Measurements from ENCODE around the gene NLRP1.

Gene NLRP1

DNA sequence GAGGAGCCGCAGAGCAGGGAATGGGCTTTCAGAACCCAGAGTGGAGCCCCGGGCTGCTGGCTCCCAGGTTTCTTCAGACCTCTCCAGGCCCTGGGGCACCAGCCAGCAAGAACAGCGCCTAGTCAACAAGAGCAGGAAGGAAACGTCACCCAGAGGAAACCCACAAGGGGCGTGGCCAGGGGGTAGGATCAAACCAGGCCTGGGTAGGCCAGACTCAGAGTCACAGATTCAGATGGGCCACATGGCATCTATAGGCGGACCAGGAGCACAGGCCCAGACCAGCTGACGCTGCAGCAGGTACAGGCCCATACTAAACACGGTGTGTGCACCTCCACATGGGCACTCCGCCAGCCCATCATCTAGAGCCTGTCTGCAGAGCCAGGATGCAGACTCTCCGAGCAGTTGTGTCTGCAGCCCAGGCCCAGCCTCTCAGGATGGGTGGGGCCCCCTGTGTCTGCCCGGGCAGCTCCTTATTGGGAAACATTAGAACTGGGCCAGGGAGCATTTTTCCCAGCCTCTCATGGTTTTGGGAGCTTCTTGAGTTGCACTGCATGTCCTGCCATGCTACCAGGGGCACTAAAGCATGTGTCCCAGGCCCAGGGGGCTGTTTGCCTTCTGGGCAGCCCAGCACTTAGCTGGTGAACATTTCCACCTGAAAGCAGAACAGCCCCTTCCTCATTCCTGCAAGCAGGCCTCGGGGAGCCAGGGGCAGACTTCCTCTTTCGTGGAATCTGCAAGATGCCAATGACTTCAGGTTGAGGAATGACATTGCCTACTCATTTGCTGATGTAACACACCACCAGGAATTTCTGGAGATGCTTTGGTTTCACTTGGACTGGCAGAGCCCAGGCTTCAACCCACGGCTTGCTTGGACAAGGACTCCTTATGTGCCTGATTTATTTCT, at the start of gene NLRP1:
NLRP1 (minus strand) TSS at position 127 of the 904 bp plus-strand sequence. CDS start 552 bp downstream, outside the sequence.
- DNase-seq = peak; percentile 88 to 91

DNA sequence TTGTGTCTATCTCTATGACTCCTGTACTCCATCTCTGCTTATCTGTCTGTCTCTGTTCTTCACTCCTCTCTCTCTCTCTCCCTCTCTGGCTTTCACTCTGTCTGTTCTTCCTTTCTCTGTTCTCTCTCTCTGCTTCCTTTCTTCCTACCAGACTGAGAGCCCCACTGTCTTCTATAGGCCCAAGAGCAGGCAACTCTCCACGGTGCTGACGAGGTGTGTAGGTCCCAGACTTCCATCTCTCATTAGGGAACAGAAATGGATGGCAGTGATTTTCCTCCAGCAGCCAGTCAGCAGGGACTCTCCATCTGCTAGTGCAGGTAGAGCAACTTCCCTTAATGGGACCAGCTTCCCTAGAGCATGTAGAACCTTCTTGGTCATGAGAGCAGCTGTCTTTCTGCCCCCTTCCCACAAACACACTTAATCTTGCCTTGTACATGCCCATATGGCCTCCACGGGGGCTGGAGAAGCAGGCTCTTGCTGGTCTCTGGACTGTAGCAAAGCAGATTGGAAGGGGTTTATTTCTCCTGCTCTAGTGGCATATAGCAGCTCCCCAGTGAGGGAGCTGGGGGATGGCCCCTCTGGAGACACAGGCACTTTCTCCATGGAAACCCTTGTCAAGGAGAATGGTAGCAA, 47.8 kb upstream of the NLRP1 start:
- DNase-seq = no peak

DNA sequence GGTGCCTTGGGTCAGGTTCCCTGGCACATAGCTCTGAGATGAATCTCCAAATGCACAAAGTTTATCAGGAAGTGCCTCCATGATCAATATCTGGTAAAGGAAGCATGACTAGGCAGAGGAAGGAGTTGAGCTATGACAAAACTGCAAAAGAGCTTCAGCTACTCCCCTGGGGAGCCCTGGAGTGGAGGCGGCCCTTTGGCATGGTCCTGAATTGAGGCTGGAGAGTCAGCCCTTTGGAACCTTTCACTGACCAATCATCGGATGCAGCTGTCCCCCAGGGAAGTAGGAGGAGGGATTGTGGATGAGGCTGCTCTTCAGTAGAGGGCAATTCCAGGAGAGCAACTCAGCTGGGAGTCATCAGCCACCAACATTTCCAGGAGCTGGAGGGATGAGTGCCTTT, 46.1 kb upstream of the NLRP1 start:
- DNase-seq = no peak

DNA sequence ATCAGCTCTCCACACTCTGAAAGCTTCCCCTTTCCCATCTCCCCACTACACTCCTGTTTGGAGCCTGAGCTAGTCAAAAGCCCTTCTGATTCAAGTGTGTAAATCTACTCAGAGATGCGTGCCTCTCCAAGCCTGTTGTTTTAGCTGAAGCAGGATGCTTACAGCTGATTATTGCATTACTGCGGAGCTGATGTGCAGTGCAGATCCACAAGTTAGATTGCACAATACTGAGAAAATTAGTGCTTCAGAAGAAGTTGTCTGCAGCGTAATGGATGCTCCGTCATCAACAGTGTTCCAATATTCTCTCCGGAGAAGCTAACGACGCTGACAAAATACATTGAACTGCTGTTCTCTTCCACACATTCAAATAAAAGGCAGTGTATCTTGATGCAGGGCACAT, 44.8 kb upstream of the NLRP1 start:
- no peak for DNase-seq

DNA sequence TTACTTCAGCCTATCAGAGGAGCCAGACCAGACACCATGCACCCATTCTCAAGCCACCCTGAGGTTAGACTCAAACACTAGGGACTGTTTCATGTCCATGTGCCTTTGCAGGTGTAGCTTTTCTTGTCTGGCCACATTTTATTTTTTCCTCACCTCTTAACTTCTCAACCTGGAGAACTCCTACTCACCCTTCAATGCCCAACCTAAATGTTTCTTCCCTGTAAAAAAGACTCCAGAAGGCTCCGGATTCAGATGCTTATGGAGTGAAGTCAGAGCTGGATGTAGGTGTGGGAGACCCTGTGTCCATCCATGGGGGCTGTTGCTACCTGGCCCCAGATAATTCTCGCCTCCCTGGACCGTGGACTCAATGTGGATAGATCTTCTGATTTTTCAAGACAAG, 44.0 kb upstream of the NLRP1 start:
- no peak for DNase-seq

DNA sequence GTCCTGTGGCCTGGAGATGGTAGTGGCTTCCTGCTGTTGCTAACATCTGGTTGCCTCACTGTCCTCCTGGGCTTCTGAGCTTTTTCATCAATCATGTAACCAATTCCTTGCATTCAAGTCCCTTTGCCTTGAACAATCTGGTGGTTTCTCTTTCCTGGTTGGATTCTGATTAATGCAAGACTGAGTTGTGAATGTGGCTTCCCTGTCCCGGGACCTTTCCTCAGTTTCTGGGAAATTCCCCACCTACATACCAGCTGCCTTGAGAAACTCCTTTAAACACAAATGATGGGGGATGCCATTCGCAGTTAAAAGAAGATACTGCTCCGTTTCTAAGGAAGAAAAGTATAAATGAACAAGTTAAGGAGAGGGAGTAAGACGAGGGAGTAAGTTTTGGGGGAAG, 39.9 kb upstream of the NLRP1 start:
- peak; percentile 35 to 57 for DNase-seq

DNA sequence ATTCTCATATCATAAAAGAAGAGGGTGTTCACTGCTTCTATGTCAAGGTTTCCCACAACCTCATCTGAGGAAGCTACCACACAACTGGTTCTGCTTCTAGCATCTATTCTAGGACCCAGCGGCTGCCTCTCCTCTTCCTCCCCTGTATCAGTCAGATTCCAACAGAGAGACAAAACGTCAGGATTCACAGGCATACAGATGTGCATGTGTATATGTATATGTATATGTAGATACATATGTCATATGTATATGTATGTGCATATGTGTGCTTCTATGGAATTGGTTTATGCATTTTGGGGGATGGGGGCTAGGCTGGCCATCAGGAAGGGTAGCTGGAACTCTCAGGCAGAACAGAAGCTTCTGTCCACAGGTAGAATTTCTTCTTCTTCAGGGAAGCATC, 37.4 kb upstream of the NLRP1 start:
- DNase-seq = no peak

DNA sequence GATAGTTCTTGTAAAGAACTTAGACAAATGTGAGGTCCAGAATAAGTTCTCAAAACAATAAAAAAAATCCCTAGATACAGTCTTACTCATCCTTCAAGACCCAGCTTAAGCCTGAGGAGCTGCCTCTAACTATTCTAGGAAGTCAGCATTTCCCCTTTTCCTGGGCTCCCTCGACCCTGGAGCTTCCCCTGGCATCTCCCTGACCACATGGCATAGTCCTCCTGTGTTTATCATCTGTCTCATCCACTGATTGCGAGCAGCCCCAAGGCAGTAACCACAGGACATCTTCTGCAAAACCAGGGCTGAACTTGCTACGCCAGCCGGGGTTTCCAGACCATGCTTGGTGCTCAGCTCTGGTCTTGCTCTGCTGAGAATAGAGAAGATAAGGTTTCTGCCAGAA, 36.7 kb upstream of the NLRP1 start:
- peak; percentile 66 to 80 for DNase-seq

DNA sequence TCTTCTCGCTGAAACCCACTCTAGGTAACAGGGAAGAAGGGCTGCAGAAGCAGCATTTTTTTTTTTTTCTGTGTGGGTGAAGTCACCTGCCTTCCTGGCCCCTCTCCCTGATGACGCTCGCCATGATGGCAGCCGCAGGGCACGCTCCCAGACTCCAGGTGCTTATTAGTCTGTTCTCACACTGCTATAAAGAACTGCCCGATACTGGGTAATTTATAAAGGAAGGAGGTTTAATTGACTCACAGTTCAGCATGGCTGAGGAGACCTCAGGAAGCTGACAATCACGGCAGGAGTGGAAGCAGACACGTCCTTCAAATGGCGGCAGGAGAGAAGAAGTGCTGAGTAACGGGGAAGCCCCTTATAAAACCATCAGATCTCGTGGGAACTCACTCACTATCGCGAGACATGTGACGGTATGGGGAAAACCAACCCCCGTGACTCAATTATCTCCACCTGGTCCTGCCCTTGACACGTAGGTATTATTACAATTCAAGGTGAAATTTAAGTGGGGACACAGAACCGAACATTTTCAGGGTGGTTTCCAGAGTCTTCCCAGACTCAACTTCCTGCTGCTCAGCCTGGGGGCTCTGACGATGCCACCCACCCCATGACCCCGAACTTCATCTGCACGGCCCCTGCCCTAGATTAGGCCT, 34.9 kb upstream of the NLRP1 start:
- DNase-seq = peak in 1 of 2 donors; percentile 15

DNA sequence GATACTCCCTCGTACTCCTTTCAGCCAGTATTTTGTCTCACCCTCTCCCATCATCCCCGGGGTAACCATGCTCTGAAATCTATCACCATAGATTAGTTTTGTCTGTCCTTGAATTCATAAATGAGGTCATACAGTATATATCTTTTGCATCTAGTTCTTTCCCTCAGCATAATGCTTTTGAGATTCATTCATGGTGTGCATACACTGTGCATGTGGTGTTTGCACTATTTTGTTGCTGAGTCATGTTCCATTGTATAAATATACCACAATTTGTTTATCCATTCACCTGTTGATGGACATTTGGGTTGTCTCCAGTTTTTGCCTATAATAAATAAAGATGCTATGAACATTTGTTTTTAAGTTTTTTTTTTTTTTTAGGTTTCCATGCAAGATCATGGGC, 34.2 kb upstream of the NLRP1 start:
- no peak for DNase-seq

DNA sequence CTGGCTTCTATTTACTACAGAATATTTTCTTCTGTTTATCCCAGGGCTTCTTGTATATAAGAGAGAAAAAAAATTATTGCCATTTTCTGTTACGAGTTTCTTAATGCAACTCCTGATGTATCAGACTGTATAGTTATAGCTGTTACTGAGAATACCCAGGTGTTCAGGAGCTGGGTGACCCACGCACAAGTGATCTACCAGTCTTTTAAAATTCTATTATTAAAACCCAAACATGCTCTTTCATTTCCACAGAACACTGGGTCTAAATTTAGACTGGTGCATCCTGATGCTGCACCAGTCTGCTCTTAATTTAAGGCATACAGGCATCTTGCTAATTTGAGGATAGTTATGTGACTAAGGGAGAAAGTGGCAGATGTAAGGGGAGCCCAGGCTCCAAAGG, 31.2 kb upstream of the NLRP1 start:
- no peak for DNase-seq

DNA sequence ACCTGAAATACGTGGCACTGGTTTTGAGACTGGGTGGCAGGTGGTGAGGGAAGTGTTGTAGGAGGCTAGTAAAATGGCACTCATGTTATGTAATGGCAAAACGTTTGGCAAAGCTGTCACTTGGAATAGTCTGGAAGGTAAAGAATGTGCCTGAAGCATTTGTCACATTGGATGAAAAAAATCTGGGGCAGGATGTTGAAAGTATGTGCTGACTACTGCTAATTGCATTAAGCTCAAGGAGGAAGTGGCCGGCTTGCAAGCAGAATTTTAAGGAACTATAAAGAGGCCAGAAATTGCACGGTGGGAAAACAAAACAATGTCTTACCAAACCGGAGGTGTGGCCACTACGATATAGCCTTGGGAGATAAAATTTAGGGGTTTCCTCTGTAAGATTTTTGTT, 26.6 kb upstream of the NLRP1 start:
- DNase-seq = peak; percentile 84 to 86

DNA sequence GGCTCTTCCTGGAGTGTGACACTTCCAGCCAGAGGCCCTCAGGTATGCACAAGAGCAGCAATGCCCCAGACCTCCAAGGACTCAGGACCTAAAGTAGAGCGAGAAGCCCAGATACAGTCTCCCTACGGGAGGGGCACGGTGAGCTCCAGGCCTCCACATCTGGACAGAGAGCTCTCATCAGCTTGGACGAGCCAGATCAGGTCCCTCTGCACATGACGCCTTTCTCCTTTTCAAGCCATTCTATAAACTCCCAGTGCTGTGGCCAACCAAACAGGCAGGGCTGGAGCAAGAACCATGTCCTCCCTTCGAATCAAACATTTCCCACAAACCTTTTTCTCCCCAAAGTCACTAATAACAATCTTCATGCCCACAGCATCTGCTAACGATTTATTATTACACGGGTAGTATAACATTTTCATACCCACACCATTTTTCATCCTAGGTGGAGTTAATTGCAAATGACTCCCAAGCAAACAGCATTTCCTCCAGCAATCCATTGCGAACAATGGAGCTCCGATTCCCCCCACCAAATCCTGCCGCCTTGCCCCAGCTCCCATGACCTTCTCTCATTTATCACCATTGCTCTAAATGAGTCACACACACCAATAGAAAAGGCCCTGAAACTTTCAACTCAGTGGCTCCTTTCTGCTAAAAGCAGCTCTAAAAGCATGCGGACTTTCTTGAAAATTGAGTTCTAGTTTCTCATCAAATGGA, 24.2 kb upstream of the NLRP1 start:
- no peak for DNase-seq

DNA sequence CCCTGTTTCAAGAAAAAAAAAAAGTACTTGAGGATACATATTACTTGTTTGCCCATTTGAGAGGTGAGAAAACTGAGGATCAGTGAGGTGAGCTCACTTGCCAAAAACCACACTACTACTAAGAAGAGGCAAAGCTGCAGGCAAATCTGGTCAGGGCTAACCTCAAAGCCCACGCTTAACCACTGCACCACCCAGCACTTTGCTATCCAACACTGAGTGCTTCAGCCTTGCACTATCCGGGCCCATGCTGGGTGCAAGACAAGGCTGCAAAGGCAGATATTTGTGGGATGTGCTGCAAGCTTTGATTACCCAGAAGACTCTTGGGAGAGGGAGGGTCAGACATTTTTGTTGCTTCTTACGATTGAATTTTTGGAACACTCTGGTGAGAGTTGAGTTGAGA, 23.6 kb upstream of the NLRP1 start:
- DNase-seq = no peak

DNA sequence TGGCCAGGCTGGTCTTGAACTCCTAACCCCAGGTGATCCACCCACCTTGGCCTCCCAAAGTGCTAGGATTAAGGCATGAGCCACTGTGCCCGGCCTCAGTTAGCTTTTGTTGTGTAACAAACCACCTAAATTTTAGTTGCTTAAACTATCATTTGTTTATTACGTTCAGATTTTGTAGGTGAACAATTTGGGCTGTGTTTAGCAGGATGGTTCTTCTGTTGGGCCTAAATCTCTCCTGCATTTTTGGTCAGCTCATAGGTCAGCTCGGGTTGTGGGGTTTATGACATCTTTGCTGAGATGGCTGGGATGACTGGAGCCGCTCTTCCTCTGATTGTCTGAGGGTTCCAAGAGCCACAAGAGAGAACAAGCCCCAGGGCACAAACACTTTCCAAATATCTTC, 21.1 kb upstream of the NLRP1 start:
- no peak for DNase-seq

DNA sequence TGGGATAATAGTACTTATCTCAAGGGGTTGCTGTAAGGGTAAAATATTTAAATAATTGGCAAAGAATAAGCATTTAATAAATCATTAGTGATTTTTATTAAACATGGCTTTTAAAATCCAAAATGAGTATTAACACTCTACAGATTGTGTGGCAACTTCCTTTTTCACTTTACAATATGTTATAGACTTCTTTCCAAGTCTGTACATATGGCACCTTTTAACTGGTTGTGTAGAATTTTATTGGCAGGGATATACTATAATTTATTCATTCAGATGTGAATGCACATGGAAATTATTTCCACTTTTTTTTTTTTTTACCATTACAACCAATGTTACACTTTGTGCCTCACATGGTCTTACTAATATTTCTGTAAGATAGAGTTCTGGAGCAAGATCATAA, 15.7 kb upstream of the NLRP1 start:
- DNase-seq = no peak

DNA sequence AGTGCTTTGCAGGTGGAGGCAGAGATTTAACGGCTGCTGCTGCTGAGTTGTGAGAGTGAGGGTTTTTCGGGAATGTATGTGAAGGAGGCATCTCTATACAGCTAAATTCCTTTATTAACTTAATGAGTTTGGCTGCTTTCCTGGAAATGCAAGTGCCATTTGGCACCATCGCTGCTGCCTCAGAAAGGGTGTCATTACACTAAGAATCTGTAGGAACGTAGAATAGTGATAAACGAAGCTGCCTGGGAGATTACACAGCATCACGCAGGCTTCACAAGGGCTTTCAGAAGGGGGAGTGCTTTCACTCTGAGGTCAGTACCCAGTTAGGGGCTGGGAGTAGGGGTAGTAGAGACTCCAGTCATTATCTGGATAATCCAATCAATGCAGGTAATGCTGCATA, 14.1 kb upstream of the NLRP1 start:
- DNase-seq = no peak

DNA sequence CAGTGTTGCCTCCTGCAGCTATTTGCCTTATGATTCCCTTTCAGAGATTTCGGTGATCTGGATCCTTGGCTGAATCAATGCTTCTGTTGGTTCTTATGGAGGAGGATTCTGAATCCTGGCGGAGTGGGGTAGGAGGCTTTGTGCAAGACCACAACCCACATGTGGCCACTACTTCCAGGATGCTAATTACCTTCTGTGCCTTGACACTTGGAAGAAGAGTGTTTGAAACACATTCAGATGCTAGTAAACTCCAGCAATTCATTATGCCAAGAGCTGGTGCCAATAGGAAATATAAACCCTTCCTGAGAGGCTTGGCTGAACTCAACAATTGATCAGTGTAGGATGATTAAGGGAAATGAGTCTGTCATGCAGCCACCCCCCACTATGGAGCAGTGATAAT, 12.1 kb upstream of the NLRP1 start:
- DNase-seq = no peak

DNA sequence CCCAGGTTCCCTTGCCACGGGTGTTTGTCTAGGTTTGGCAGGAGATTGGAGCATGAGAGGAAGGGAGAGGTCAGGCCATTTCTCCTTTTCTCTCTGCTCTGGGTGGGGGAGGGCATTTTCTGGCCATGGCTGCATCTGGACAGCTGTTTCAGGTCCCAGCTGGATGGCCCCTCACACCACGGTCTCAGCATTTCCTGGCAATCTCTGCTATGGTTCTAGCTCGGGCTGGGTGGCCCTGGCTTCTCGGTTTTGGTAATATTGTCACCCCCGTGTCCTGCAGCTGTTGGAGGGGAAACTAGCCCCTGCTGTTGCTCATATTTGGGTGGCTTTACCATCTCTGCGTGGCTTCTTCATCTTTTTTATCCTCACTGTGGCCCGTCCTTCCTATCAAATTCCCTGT, 11.5 kb upstream of the NLRP1 start:
- no peak for DNase-seq

DNA sequence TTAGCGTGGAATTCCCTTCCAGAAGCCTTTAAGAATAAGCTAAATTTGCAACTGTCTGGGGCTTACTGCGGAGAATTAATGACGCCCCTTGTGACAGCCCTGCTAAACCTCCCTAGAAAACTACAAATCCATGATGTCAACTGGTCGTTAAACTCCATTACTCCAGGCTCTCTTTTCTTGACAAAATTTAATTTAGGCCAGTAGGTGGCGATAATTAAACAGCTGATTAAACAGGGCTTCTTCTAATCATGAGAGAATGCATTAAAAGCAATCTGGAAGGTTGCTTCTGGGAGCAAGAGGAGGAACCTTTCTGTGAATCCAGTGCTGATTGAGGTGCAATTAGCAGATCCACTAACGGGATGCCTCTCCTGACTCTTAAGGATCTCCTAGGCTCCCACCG, 8.1 kb upstream of the NLRP1 start:
- DNase-seq = peak; percentile 47 to 89

DNA sequence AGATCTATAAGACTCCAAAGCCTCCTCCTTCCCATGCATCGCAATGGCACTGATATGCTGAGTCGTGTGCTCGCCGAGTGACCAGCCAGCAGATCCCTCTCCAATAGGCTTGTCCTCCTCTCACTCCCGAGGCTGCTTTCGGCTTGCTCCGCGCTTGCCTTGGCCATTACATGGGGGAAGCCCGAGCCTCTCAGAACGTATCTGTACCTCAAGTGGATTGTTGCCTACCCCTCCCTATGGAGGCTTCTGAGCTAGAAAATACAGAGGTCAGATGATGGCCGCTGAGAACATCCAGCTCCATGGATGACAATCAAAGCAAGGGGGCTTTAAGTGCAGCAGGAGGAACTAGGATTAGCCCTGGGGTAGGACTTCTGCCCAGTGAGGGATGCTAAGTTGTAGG, 7.7 kb upstream of the NLRP1 start:
- no peak for DNase-seq

DNA sequence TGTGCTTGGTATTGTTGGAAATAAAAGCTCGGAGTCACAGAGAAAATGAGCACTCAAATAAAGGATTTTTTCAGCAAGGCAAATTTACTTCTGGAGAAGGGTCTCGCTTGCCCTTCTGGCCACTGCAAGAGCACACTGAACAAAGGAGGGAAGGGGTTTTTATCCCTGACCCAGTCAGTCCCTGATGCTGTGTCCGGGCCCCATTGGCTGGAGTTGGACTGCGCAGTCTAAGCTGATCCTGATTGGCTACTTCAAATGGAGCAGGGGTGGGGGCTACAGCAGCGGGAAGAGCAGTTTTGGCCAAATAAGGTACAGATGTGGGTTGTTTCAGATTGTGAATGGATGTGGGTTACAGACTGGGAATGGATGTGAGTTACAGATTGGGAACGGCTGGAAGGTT, 4.3 kb upstream of the NLRP1 start:
- DNase-seq = no peak

DNA sequence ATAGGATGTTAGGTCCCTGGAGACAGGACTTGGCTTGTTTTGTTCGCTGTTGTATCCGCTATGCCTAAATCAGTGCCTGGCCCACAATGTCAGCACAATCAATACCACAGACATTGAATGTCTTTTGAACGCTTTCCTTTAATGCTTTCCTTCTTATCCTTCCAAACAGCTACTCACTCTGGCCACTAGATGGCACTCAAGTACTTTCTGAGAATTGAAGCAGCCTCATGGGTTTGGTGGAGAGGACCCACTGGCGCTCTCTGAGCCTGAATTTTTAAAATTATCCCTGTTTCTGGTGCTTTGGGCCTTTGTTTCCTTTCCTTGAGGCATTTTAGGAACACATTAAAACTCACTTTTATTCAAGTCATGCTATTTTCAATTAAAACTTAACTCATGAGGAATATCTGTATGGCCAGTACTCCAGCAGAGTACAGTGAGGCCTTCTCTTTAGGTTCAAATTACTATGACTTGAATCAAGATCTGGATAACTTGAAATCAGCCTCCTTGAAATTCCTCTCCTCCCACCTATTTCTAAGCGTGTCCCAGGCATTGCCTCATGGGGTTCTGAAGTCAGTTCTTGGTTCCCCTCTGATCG, 3.2 kb upstream of the NLRP1 start:
- DNase-seq = peak; percentile 62 to 84
